HG03097 (cell line): ENCODE results near the gene MACF1.
"Not testable (repeated sequence)": the region's sequence is repeated elsewhere in the genome, so short reads cannot be mapped to it uniquely, and the experiment has no call there.

Experiments
- ATAC-seq: cut with Tn5 transposase; IDR thresholded peaks from one replicate; pipeline ENCODE4 v1.9.1; 2021; ENCODE audit not compliant: unreplicated experiment, low FRiP score

MACF1 gene

DNA sequence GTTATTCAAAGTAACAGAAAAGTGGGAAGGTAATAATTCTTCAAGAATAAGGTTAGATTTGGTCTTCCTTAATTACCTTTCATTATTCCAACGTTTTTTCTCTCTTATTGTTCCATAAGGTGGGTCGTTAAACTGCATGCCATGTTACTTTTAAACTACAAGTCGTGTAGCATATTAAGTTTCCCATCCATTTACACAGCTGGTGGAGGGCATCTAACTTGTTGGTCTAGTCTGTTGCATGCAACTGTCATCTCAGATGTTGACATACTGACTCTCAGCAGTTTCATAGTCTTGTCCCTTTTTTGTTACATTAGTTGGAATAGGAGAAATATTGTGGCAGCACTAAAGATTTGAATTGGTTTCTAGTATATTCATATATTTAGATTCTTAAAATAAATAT is 232.3 kb downstream of the MACF1 start:
- no peak for ATAC-seq

DNA sequence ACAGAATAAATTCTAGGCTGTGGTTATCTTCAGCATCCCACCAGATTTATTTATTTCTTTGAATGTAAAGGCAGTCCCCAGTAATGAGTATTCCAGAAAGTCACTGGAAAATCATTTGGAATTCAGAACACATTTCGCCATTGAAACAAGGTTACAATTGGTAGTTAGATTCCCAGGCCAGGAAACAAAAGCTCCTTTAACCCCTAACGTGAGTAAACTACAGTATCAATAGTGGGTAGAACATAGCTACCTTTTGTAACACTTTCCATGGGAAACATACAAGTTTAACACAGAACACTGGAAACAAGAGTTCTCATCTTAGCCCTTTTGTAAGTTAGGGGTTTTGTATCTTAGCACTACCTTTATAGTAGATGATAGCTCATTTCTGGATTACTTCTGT is 233.5 kb downstream of the MACF1 start:
- ATAC-seq = no peak

DNA sequence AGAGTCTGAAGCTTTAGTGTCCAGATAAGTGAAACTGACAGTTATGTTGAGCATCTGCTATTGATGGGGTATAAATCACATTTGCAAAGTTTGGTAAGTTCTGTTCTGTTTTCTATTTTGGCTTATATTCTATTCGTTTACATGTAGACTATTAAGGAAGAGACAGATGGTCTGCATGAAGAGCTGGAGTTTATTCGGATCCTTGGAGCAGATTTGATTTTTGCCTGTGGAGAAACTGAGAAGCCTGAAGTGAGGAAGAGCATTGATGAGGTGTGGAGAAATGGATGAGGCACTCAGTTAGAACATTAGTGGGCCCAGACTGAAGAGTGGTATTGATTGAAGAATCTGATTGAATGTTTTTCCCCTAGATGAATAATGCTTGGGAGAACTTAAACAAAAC is 236.4 kb downstream of the MACF1 start:
- ATAC-seq = no peak

DNA sequence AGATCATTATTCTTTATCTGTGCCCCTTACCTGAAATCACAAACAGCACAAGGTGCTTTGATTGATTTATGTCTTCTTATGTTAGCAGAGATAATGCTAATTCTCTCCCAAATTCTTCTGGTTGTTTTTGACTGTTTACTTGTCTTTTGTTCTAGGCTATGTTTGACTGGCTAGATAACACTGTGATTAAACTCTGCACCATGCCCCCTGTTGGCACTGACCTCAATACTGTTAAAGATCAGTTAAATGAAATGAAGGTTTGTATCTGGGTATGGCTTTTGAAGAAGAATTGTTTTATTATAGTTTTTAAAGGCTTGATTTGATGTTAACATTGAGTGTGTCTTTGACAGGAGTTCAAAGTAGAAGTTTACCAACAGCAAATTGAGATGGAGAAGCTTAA is 237.3 kb downstream of the MACF1 start:
- ATAC-seq = no peak

DNA sequence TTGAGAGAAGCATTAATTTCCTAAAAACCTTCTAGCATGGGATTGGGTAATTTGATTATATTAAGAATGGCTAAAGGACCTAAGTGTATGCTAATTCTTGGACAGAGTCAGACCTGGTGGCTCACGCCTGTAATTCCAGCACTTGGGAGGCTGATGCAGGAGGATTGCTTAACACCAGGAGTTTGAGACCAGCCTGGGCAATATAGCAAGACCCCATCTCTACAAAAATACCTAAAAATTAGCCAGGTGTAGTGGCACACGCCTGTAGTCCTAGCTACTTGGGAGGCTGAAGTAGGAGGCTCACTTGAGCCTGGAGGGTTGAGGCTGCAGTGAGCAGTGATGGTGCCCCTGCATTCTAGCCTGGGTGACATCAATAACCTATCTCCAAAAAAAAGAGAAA is 241.1 kb downstream of the MACF1 start:
- ATAC-seq = no peak

DNA sequence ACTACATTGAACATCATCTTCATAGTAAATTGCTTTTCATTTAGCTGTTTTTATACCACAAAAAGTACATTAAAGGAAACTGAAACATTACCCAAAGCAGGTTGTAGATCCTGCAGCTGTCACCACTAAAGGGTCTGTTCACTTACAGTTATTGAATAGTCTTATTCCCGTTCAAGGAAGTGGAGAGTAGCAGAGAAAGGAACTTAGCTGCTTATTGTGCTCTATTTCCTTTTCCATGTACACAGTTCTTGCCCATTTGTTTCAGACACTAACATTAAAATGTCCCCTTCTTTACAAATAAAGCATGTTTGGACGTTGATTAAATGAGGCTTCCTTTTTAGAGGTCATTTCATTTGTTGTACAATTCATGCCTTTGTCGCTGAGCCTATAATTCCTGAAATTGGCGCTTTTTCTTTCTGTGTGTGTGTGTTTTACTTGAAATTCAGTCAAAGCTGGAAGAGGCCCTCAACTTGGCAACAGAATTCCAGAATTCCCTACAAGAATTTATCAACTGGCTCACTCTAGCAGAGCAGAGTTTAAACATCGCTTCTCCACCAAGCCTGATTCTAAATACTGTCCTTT is 242.6 kb downstream of the MACF1 start:
- ATAC-seq = no peak

DNA sequence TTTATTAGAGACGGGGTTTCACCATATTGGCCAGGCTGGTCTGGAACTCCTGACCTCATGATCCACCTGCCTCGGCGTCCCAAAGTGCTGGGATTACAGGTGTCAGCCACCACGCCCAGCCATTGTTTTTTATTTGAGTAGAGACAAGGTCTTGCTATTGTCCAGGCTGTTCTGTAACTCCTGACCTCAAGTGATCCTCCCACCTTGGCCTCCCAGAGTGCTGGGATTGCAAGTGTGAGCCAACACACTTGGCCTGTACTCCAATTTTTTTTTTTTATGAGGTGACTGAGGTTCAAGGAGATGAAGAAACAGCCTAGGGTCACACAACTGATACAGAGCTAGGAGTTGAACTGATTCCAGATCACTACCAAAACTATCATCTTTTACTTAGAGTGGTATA is 245.5 kb downstream of the MACF1 start:
- ATAC-seq = not testable (repeated sequence)

DNA sequence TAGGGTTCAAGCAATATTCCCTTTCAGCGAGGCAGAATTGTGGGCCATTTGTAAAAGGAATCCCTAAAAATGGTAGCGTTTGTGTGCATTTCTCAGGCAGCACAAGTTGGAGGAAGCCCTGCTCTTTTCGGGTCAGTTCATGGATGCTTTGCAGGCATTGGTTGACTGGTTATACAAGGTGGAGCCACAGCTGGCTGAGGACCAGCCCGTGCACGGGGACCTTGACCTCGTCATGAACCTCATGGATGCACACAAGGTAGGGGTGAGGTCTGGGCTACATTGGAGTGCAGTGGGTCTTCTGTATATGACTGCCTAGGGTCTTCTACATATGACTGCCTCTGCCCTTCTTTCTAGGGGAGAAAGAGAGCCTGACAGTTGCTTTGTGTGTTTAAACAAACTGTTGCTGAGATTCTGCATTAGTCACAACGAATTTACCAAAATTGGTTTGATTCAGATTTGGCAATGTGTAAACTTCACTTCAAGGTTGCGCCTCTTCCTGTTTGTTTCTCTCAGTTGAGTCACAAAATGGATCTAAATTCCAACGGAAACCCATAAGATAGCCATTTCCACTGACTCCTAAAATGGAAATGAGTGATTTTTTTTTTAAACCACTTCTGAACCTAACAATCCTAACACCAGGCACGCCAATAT is 246.6 kb downstream of the MACF1 start:
- ATAC-seq = no peak

DNA sequence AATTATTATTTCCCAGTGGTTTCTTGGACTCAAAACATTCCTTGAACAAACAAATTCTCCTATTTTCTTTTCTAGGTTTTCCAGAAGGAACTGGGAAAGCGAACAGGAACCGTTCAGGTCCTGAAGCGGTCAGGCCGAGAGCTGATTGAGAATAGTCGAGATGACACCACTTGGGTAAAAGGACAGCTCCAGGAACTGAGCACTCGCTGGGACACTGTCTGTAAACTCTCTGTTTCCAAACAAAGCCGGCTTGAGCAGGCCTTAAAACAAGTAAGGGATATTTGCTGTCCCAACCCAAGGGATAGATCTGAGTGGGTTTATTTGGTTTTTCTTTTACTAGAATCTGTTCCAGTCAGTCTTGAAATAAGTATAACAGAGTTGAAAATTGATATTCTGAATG is 247.6 kb downstream of the MACF1 start:
- no peak for ATAC-seq

DNA sequence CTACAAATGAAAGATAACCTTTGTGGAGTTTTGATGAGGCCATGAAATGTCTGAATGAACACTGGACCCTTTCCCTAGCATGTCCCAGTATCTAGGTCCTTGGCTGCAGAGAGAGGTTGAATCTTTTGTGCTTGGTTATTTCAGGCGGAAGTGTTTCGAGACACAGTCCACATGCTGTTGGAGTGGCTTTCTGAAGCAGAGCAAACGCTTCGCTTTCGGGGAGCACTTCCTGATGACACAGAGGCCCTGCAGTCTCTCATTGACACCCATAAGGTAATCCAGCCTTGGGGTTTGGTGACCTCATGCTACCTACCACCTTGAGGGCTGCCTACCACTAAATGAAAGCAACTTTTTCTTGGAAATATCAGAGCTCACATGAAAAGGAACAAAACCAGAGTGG is 248.0 kb downstream of the MACF1 start:
- no peak for ATAC-seq

DNA sequence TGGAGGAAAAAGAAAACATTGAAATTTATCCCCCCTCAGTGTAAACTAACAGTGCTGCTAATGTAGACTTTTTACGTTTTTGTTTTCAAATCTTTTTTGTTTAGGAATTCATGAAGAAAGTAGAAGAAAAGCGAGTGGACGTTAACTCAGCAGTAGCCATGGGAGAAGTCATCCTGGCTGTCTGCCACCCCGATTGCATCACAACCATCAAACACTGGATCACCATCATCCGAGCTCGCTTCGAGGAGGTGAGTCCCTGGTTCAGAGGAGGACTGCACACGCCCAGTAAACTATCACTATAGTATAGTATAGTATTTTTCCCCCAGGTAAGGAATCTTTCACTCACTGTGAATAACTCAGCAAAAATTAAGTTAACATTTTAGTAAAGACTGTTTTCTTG is 249.1 kb downstream of the MACF1 start:
- no peak for ATAC-seq

DNA sequence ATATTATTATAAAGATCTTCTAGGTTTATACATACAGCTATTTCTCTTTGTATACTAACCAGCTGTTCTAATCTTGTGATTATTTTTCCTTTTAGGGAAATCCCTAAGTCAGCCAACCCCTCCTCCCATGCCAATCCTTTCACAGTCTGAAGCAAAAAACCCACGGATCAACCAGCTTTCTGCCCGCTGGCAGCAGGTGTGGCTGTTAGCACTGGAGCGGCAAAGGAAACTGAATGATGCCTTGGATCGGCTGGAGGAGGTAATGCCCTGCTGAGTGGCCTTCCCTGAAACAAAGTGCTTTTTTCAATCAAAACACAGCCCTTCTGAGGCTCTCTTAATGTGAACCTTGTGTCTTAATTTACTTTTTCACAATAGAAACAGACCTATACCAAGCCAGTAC is 254.5 kb downstream of the MACF1 start:
- ATAC-seq = no peak

DNA sequence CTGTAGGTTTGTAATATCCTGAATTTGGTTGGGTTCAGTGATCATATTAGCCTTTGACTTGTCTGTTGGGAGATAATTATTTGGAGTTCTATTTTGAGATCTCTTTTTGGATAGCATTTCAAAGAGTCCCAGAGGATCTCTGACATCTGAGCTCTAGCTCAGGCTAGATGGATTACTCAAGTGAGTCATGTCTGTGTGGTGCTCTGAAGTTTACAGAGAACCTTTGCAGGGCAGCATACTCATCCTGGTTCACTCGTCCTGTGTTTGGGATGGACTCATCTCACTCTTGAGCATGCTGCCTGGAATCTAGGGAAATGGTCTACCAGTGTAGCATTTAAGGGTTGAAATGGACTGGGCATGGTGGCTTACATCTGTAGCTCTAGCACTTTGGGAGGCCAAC is 257.6 kb downstream of the MACF1 start:
- ATAC-seq = no peak

DNA sequence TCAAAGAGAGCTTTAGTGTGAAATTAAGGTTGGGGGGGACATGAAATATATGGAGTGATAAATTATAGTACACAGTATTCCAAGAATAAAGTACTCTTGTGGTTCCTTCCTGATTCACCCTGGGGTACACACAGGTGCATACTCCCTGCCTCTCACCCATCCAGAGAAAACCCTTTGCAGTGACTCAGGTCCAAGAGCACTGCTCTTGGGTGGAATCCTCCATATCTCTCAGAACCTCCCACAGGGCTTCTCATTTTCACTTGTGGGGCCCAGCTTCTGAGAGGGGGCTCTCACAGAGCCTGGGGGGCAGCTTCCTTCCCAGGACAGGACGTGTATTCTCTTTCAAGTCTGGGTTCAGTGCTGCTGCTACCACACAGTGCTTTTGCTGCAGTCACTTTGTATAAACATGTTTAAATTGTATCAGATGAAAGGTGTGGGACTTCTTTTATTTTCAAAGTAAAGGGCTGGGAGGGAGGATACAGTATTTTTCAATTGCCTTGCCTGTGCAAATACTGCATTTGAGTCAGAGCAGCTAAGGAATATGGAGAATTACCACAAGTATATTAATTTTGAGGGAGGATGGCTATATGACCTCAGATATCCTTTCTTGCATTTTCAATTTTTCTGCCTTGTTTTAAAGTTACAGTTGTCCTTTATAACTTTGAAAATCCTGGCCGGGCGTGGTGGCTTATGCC is 262.1 kb downstream of the MACF1 start:
- ATAC-seq = no peak

DNA sequence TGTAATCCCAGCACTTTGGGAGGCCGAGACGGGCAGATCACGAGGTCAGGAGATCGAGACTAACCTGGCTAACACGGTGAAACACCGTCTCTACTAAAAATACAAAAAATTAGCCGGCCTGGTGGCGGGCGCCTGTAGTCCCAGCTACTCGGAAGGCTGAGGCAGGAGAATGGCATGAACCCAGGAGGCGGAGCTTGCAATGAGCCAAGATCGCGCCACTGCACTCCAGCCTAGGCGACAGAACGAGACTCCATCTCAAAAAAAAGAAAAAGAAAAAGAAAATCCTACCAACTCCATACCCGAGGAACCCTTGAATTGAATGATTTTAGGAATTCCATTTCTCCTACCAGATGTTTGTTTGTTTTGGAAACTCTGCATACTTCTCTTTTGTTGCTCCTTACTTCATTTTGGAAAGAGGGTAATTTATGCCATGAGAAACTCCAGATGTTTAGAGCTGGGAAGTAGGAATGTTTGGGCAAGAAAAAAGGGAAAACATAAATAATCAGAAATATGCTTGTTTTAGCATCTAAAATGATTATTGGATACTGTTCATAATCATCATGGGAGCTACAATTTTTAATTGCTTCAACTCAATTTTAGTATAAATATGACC is 262.7 kb downstream of the MACF1 start:
- not testable (repeated sequence) for ATAC-seq

DNA sequence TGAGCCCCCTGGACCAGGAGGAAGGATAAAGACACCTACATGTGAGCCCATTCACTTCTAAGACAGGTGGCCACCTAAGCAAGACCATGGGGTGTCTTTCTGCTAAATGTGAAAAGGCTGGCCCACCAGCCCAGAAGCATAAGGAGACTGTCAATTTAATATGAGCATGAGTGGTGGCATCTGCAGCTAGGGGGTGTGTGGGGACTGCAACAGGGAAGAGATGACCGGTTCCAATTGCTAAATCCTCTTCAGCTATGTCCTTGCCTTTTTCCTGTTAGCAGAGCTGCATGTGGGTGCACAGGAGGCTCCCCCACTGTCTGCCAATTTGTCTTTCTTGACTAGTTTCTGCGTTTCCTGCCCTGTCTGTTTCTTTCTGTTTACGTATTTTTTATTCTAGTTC is 264.7 kb downstream of the MACF1 start:
- ATAC-seq = no peak

DNA sequence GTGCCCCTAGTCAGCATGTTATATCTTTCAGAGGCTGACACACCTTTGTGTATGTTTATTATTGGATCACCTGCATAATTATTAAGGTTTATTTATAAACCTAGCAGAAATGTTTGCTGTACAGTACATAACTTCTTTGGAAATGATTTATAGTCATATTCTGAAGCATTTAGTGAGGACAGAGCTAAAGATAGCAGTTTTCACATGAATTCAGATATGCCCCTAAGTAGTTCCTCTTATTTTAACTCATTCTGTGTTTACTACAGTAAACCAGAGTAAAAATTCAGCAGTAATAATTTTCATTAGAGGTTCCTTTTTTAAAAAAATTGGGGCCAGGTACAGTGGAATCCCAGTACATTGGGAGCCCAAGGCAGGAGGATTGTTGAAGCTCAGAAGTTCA is 265.5 kb downstream of the MACF1 start:
- ATAC-seq = no peak

DNA sequence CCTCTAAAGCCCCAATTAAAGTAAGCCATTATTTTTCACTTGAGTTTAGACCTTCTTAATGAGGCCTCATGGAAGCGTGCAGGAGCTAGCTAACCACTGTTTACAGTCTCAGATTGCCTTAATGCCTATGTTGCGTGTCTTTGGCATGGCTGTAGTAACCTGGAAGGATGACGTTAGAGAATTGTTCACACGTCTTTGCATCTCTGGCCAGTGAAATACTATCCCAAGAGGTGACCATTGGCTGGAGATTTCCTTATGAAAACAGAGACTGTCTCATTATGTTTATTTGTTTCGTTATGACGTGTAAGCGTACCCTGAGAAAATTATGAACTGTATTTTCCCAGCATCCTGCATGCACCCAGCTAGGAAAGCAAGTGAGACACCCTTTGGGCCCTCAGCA is 268.3 kb downstream of the MACF1 start:
- ATAC-seq = no peak

DNA sequence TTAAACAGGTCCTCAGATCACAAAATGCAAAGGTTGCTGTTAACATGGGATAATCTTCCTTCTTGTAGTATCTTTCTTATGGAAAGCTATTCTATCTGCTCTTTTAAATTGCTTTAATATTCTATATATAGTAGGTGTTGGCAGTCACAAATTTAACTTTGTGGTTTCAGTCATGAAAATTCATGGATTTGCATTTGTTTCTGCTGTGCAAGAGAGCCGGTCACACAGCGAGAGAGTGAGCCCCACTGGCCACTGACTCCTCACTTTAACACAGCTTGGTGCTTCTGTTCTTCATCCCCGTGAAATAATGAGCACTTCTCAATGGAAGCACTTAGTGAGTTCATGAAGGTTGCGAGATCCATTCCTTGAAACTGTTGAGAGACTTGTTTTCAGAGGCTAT is 268.8 kb downstream of the MACF1 start:
- no peak for ATAC-seq

DNA sequence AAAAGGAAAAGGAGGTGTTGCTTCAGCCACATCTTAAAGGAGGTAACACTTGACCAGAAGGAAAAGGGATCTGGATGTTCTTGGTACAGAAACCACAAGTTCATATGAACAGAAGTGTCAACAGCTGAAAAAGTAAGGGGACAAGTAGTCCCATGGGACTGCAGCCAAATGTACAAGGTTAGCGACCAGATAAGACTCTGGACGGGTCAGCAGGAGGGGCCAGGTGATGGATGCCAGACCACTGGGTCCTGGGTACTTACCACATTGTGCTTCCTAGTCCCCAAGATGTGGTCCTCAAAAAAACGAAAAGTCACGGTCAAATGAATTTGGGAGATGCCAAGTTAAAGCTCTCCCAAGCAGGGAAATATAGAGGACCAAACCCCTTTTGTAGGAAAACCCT is 270.3 kb downstream of the MACF1 start:
- no peak for ATAC-seq

DNA sequence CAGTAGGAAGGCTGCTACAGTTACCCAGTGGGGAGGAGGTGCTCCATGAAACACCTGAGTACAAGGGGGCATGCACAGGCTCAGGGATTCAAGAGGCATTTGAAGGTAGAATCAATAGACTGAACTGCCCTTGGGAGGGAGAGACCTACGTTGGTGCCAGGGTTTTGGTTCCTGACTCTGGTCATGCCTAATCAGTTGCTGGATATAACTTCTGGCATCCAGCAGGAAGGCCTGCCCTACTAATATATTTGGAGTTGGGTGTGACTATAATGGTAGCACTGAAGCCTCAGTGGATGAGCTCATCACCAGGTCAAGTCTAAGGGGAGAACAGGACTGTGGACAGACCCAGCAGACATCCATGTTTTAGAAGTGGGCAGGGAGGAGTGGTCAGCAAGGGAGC is 271.1 kb downstream of the MACF1 start:
- ATAC-seq = not testable (repeated sequence)
